Measurements from ENCODE around the gene MKRN2OS.
A peak's percentile ranks its signal among the peaks of the same experiment; 100 is the strongest.

The MKRN2OS gene

GRCh38 chr3:12545473-12545791 lies at the start of gene MKRN2OS:
TSS of gene MKRN2OS (minus strand) at chr3:12545499. CDS start at chr3:12545464, 35 bp downstream.
- peak; percentile 88 for DNase-seq (ENCODE audit: low spot score)

DNA sequence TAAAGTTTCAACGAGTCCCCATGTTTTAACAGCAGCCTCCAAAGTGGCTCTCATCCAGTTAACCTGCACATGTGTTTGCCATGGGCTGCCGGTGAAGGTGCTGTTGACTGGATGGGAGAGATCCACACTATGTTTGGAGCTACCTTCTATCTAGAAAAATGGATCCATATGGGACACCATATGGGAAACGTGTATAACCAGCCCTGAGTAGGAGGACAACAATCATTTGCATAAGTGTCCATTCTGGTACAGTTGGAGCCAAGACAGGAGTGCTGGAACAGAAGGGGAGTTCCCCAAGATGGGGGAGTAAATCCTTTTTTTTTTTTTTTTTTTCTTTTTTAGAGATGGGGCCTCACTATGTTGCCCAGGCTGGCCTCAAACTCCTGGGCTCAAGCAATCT lies 48.2 kb upstream of the MKRN2OS start:
- DNase-seq (ENCODE audit: low spot score), result no peak

DNA sequence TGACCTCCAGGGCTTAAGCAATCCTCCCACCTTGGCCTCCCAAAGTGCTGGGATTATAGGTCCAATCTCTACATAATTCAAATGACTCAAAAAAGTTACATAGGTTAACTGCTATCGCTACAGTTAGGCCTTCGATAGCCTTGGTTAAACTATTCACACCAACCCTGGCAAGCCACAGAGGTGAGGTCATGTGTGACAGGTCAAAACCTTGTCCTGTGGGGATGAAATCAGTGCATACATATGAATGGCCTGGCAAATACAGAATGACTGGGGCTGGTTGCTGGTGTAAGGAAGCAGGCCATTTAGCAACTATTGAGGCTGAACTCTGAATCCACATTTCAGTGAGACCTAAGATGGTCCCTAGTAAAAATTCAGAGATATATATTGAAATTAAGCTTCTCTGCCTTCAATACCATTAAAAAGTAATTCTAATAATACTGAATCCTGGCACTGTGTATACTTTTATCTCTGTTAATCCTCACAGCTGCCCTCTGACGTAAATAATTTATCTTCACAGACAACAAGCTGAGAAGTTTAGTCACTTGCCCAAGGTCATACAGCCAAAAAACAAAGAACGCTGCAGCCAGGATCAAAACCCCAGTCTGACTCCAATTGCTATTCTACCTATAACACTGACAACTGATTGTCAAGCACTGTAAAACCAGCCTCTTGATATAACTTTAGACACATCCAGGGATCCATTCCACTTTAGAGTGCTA lies 46.9 kb upstream of the MKRN2OS start:
- DNase-seq (ENCODE audit: low spot score), result no peak

GRCh38 chr3:12591456-12591855 lies 46.2 kb upstream of the MKRN2OS start:
- no peak for DNase-seq (ENCODE audit: low spot score)

DNA sequence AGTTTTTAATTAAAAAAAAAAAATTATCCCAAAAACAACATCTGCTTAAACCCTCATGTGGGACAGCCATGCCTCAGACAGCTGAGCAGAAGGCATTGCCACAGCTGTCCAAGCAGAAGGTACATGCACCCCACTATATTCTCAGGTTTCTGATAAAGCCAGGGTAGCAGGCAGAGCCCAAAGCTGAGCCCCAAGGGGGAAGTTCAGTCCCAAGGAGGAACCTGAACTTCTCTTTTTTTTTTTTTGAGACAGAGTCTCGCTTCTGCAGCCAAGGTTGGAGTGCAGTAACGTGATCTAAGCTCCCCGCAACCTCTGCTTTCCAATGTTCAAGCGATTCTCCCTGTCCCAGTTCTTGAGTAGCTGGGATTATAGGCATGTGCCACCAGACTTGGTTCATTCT lies 44.8 kb upstream of the MKRN2OS start:
- no peak for DNase-seq (ENCODE audit: low spot score)

DNA sequence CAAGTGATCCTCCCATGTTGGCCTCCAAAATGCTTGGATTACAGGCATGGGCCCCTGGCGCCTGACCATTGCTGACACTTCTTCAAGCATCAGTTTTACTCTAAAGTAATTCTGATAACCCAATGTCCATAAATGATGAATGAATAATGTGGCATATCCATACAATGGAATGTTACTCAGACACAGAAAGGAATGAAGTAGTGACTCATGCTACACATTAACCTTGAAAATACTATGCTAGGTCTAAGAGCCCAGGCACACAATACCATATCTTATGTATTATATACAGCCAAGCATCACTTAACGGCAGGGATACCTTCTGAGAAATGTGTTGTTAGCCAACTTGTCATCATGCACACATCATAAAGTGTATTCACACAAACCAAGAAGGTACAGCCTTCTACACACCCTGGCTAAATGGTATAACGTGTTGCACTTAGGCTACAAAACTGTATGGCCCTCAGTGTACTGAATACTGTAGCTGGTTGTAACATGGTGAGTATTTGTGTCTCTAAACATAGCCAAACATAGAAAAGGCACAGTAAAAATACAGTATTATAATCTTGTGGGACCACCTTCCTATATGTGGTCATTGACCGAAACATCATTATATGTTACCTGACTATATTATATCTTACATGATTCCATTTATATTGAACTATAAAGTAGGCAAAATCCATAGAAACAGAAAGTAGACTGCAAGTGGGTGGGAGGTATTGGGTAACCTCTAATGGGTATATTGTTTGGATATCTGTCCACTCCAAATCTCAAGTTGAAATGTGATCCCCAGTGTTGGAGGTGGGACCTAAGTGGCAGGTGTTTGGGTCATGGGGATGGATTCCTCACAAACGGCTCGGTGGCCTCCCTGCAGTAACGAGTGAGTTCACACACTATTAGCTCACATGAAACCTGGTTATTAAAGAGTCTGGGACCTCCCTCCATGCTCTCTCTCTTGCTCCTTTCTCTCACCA lies 43.0 kb upstream of the MKRN2OS start:
- no peak for DNase-seq (ENCODE audit: low spot score)

GRCh38 chr3:12586403-12586802 lies 41.1 kb upstream of the MKRN2OS start:
- DNase-seq (ENCODE audit: low spot score), result no peak

GRCh38 chr3:12585970-12586369 lies 40.7 kb upstream of the MKRN2OS start:
- DNase-seq (ENCODE audit: low spot score), result no peak

DNA sequence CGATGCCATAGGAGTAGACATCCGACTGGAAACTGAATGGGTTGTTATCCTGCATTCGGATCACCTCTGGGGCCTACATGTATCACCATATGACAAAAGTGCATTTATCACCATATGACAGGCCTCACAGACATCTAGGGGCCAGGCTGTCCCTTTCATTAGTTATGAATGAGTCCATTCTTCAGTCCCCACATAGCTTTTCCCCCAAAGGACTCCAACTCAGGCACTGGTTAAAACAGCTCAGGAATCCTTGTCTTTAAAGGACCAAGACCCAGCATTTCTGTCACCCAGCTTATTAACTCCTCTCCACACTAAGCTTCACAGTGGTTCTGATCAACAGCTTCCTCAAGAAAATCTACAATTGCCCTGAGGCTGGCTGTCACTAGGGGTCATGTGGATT lies 39.9 kb upstream of the MKRN2OS start:
- no peak for DNase-seq (ENCODE audit: low spot score)

GRCh38 chr3:12584083-12584482 lies 38.8 kb upstream of the MKRN2OS start:
- DNase-seq (ENCODE audit: low spot score), result no peak

GRCh38 chr3:12583280-12583679 lies 38.0 kb upstream of the MKRN2OS start:
- no peak for DNase-seq (ENCODE audit: low spot score)

GRCh38 chr3:12582730-12583129 lies 37.4 kb upstream of the MKRN2OS start:
- no peak for DNase-seq (ENCODE audit: low spot score)

- no peak for DNase-seq (ENCODE audit: low spot score)
These were observed 34.6 kb upstream of the MKRN2OS start for GRCh38 chr3:12579905-12580304.

GRCh38 chr3:12579456-12579855 lies 34.2 kb upstream of the MKRN2OS start:
- no peak for DNase-seq (ENCODE audit: low spot score)

DNA sequence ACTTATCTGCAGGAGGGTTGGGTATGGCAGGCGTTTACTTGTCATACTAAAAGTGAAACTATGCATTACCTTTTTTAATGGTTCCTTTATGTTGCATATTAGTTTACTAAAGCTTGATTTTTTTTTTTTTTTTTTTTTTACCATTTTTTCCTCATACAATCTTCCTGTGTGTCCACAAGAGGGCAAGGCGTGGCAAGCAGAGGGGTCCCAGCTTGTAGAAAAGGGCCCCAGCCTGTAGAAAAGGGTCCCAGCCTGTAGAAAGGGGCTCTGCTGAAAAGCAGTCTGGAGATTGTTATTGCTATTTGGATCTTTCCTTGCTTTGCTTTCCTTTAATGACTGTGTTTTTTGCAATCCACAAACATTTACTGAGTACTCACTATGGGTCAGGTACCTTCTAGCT lies 33.4 kb upstream of the MKRN2OS start:
- DNase-seq (ENCODE audit: low spot score), result no peak

- no peak for DNase-seq (ENCODE audit: low spot score)
These were observed 32.1 kb upstream of the MKRN2OS start for GRCh38 chr3:12577379-12577778.

DNA sequence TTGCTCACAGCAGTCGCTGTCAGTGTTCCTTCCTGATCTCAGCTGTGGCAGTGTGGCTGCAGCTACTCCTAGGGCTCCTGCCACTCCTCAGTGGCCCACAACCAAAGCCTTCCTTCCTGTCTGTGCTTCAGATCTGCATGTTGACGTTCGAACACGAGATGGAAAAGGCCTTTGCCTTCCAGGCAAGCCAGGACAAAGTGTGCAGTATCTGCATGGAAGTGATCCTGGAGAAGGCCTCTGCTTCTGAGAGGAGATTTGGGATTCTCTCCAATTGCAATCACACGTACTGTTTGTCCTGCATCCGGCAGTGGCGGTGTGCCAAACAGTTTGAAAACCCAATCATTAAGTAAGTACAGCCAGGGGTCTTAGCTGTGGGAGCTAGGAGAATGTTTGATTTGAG lies 29.4 kb upstream of the MKRN2OS start:
- no peak for DNase-seq (ENCODE audit: low spot score)

DNA sequence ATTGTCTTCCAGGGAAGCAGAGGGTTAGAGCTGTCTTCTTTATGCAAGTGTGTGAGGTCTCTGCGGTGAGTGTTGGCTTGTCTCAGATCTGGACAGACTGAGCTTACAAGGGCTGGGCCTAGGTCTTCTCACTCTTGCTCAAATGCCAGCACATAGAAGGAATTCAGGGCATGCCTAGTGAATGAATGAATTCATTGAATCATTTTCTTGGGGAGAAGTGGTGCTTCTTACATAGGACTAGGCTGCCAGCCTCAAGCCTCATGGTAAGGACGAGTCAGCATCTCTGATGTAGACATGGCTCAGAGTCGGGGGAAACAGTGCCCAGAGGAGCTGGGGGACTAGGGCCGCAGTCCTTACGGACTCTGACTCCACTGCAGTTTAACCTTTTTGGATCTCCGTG lies 28.8 kb upstream of the MKRN2OS start:
- no peak for DNase-seq (ENCODE audit: low spot score)

GRCh38 chr3:12571986-12572385 lies 26.7 kb upstream of the MKRN2OS start:
- DNase-seq (ENCODE audit: low spot score), result no peak

GRCh38 chr3:12569836-12570235 lies 24.5 kb upstream of the MKRN2OS start:
- no peak for DNase-seq (ENCODE audit: low spot score)

DNA sequence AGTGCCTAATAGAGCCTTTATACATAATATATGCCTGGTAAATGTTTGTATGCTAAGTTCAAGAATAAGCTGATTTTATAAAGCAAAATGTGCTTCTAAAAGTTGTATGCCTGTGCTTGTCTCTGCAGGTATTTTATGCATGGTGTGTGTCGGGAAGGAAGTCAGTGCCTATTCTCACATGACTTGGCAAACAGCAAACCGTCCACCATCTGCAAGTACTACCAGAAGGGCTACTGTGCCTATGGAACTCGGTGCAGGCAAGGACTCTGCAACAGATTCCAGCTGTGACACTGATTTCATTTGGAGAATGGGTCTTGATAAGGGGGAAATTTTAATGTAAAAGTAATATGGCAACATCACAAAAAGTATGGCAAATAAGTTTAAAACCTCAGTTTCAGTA lies 23.4 kb upstream of the MKRN2OS start:
- DNase-seq (ENCODE audit: low spot score), result no peak

DNA sequence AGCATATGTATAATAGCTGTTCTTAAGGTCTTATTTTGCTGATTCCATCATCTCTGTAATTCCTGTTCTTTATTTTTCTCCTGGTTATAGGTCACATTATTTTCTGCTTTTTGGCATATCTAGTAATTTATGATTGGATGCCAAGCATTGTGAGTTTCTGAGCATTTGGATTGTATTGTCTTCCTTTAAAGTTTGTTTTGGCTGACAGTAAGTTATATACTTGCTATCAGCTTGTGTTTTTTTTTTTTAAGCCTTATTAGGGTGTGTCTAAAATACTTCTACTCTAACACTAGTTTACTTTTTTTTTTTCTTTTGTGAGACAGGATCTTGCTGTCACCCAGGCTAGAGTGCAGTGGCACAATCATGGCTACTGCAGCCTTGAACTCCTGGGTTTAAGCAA lies 21.7 kb upstream of the MKRN2OS start:
- DNase-seq (ENCODE audit: low spot score), result no peak

- DNase-seq (ENCODE audit: low spot score), result no peak
These were observed 17.2 kb upstream of the MKRN2OS start for GRCh38 chr3:12562451-12562850.

Data from cerebellar cortex (tissue), 1 donor.